ENCODE measurements around the gene PRR18. TPM values are rescaled to one million over a fixed set of nuclear protein-coding genes. Genes with fewer than 3 reads are reported as not detected.

The PRR18 gene
- total RNA-seq, 2 experiments from 2014 or later = not detected

DNA sequence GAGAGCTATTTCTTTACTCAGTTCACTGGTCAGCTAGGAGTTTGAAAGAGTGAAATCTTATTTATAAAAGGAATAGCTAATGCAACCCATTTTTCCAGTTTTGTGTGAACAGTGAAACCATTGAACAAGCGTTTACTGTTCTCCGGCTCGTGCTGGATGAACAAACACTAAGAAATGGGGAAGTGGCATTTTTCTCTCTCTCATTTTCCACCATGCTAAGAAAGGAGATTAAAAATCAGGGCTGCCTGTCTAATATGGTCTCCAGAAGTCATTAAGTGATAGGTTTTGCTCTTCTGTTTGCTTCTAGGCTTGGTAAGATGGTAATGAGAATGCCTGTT, 34.9 kb upstream of the PRR18 start:
- POLR2A ChIA-PET = interaction anchor here (0.9 to 1.1 kb wide), 3 partner anchors 10 to 47 kb away, joined by 3 to 5 read pairs (median 3); no protein-coding TSS in a partner anchor
- peaks cover 3% of the 10 kb centered on the region for H3K9me3 Mint-ChIP-seq
- DNase-seq = no peak
- H3K4me1 Mint-ChIP-seq = peaks cover 9% of the 10 kb centered on the region
- no peak overlapping the region for H3K27ac Mint-ChIP-seq
- H3K4me3 Mint-ChIP-seq = peak overlapping the region; percentile 89
- ATAC-seq (ENCODE audit: low read depth) = no peak
- peaks cover 24% of the 10 kb centered on the region for H3K27me3 Mint-ChIP-seq
- peaks cover 4% of the 10 kb centered on the region for H3K36me3 Mint-ChIP-seq

DNA sequence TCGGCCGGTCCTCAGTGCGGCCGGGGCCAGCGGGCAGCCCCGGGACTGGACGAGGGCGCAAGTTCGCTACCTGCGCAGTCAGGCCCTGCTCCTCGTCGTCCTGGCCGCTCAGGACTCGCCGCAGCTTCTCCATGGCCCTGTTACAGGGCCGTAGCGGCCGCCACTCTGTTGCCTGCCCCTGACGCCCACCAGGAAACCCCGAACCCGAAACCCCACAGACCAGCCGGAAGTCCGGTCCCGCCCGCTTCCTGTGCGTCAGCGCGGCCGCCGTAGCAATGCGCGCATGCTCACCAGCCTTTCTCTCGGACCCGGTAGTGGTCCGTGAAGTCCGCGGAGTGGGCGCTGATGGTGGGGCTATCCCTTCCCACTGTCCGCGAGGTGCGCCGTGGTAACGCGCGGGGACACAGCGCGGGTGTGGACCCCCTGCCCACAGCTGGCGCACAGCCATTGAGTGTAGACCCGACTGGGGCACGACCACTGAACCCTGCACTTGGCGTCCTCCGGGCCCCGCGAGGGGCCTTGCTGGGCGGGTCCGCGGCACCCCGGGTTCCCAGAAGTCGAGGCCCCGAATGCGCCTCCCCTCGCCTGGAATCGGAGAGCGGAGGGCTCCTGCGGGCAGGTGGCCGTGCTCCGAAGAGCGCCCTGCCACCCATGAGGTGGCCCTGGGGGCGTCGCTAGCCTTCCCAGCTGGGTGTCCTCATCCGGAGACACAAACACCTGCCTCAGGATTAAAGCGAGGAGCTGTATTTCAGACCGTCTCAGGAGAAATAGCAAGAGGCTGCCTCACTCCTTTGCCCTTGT, 34.4 kb upstream of the PRR18 start, which contains the start of gene SFT2D1:
TSS of gene SFT2D1 (minus strand) at position 197 of the 801 bp plus-strand sequence. CDS start at position 133, 64 bp downstream.
- ATAC-seq (ENCODE audit: low read depth) = peak; percentile 78
- Mint-ChIP-seq H3K36me3 (peaks cover 1% of the 10 kb centered on the region), H3K27ac (peak within 1 kb of the TSS; percentile 83), H3K9me3 (no peaks in the 10 kb centered on the region), H3K27me3 (peaks cover 21% of the 10 kb centered on the region), H3K4me3 (peak within 1 kb of the TSS; percentile 89), H3K4me1 (peaks cover 9% of the 10 kb centered on the region)
- DNase-seq = peak; percentile 88
- POLR2A ChIA-PET = interaction anchor here (0.9 to 1.1 kb wide), 5 partner anchors 9 to 46 kb away, joined by 3 to 5 read pairs (median 3); no protein-coding TSS in a partner anchor

DNA sequence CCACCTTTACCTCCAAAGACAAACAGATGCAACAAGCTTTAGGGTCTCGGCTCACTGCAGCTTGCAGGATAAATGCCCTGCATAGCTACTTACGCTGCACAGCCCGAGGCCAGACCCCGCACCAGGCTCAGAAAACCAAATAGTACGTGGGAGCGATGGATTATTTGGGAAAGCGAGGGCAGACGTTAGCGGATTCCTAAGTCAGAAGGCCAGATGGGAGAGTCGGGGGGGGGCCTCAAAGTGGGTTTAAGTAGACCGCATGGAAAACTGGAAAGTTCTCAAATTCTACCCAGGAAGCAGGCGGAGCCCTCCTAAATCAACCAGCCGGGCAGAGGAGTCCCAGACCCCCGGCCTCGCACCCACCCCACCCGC, 33.8 kb upstream of the PRR18 start:
- Mint-ChIP-seq H3K9me3 (no peaks in the 10 kb centered on the region), H3K27ac (peak overlapping the region; percentile 83), H3K4me1 (peaks cover 9% of the 10 kb centered on the region), H3K27me3 (peaks cover 21% of the 10 kb centered on the region), H3K4me3 (peak overlapping the region; percentile 89), H3K36me3 (peaks cover 1% of the 10 kb centered on the region)
- peak; percentile 41 for DNase-seq
- peak; percentile 19 for ATAC-seq (ENCODE audit: low read depth)
- POLR2A ChIA-PET = interaction anchor here (0.9 to 1.0 kb wide), 2 partner anchors 9 to 39 kb away, joined by 3 read pairs; no protein-coding TSS in a partner anchor

DNA sequence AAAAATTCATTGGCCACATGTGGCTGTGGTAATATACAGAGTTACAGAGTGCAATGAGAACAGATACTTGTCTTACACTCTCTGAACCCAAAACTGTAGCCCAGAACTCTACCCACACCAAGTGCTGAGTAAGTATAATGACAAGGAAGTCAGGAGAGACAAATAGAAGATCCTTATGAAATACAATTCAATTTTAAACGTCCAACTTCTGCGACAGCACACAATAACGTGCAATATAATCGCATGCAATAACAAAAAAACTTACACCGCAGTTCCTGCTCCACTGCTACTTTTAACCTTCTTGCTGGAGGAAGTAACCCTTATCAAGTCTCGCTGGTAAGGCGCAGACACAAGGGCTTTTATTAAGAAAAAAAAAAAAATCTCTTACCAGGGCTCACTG, 33.3 kb upstream of the PRR18 start:
- Mint-ChIP-seq H3K36me3 (peaks cover 1% of the 10 kb centered on the region), H3K27me3 (peaks cover 21% of the 10 kb centered on the region), H3K9me3 (no peaks in the 10 kb centered on the region), H3K27ac (peak overlapping the region; percentile 83), H3K4me3 (peak overlapping the region; percentile 89), H3K4me1 (peaks cover 9% of the 10 kb centered on the region)
- no peak for DNase-seq
- peak; percentile 27 for ATAC-seq (ENCODE audit: low read depth)
- POLR2A ChIA-PET = interaction anchor here (0.7 to 1.0 kb wide), 4 partner anchors 8 to 581 kb away, joined by 3 to 5 read pairs (median 3); no protein-coding TSS in a partner anchor

- H3K4me3 Mint-ChIP-seq = no peak overlapping the region
These were observed 30.7 kb upstream of the PRR18 start for GRCh38 chr6:166338854-166339253.

GRCh38 chr6:166336847-166337246, 28.7 kb upstream of the PRR18 start:
- POLR2A ChIA-PET = no interaction called here
- H3K36me3 Mint-ChIP-seq = peaks cover 28% of the 10 kb centered on the region

More at GRCh38 chr6:166338854-166339253, 30.7 kb upstream of the PRR18 start:
- H3K9me3 Mint-ChIP-seq = no peaks in the 10 kb centered on the region
- ATAC-seq (ENCODE audit: low read depth) (no peak), DNase-seq (no peak)
- H3K27ac Mint-ChIP-seq = no peak overlapping the region
- peaks cover 3% of the 10 kb centered on the region for H3K27me3 Mint-ChIP-seq
- H3K4me1 Mint-ChIP-seq = peaks cover 19% of the 10 kb centered on the region
- H3K36me3 Mint-ChIP-seq = peaks cover 16% of the 10 kb centered on the region
- POLR2A ChIA-PET = no interaction called here

DNA sequence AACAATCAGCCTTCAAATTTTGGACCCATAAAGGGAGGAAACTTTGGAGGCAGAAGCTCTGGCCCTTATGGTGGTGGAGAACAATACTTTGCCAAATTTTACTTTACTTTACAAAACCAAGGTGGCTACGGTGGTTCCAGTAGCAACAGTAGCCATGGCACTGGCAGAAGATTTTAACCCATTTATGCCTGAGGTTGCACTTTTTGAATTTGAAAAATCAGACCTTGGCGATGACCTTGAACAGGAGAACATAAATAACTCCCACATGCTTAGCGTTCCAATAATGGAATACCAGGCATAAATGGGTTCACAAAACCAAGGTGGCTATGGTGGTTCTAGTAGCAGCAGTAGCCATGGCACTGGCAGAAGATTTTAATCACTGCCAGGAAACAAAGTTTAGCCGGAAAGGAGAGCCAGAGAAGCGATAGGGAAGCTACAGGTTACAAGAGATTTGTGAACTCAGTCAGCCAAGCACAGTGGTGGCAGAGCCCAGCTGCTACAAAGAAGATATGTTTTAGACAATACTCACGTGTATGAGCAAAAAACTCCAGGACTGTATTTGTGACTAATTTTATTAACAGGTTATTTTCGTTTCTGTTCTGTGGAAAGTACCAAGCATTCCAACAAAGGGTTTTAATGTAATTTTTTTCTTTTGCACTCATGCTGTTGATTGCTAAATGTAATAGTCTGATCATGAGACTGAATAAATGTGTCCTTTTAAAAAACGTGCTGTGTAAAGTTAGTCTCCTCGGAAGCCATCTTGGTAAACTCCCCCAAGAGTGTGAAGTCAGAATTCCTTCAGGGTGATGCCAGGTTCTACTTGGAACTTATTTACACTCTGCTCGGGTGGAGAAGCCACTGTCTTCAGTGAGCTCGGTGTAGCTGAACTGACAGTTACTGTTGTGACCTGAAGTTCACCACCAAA, 27.4 kb upstream of the PRR18 start:
- ATAC-seq (ENCODE audit: low read depth) (no peak), DNase-seq (no peak)
- Mint-ChIP-seq H3K36me3 (peaks cover 27% of the 10 kb centered on the region), H3K9me3 (no peaks in the 10 kb centered on the region), H3K27me3 (peaks cover 3% of the 10 kb centered on the region), H3K4me3 (no peak overlapping the region), H3K4me1 (peaks cover 30% of the 10 kb centered on the region), H3K27ac (no peak overlapping the region)
- POLR2A ChIA-PET = no interaction called here

More at GRCh38 chr6:166336847-166337246, 28.7 kb upstream of the PRR18 start:
- Mint-ChIP-seq H3K9me3 (no peaks in the 10 kb centered on the region), H3K27ac (no peak overlapping the region), H3K27me3 (peaks cover 3% of the 10 kb centered on the region), H3K4me3 (no peak overlapping the region), H3K4me1 (peaks cover 30% of the 10 kb centered on the region)
- DNase-seq (no peak), ATAC-seq (ENCODE audit: low read depth) (no peak)

GRCh38 chr6:166334878-166335277, 26.7 kb upstream of the PRR18 start:
- Mint-ChIP-seq H3K4me3 (no peak overlapping the region), H3K27me3 (peaks cover 3% of the 10 kb centered on the region), H3K9me3 (no peaks in the 10 kb centered on the region), H3K27ac (no peak overlapping the region), H3K4me1 (peaks cover 30% of the 10 kb centered on the region), H3K36me3 (peaks cover 27% of the 10 kb centered on the region)
- POLR2A ChIA-PET = no interaction called here
- ATAC-seq (ENCODE audit: low read depth) (no peak), DNase-seq (no peak)

GRCh38 chr6:166333172-166333995, 25.2 kb upstream of the PRR18 start:
- H3K27me3 Mint-ChIP-seq = peaks cover 3% of the 10 kb centered on the region
- POLR2A ChIA-PET = interaction anchor here (0.6 to 1.0 kb wide), 4 partner anchors 8 to 50 kb away, joined by 3 read pairs; no protein-coding TSS in a partner anchor
- H3K27ac Mint-ChIP-seq = peak overlapping the region; percentile 73
- H3K4me1 Mint-ChIP-seq = peaks cover 30% of the 10 kb centered on the region
- H3K9me3 Mint-ChIP-seq = no peaks in the 10 kb centered on the region
- no peak for DNase-seq
- ATAC-seq (ENCODE audit: low read depth) = peak; percentile 95
- H3K36me3 Mint-ChIP-seq = peaks cover 30% of the 10 kb centered on the region
- peak overlapping the region; percentile 54 for H3K4me3 Mint-ChIP-seq

DNA sequence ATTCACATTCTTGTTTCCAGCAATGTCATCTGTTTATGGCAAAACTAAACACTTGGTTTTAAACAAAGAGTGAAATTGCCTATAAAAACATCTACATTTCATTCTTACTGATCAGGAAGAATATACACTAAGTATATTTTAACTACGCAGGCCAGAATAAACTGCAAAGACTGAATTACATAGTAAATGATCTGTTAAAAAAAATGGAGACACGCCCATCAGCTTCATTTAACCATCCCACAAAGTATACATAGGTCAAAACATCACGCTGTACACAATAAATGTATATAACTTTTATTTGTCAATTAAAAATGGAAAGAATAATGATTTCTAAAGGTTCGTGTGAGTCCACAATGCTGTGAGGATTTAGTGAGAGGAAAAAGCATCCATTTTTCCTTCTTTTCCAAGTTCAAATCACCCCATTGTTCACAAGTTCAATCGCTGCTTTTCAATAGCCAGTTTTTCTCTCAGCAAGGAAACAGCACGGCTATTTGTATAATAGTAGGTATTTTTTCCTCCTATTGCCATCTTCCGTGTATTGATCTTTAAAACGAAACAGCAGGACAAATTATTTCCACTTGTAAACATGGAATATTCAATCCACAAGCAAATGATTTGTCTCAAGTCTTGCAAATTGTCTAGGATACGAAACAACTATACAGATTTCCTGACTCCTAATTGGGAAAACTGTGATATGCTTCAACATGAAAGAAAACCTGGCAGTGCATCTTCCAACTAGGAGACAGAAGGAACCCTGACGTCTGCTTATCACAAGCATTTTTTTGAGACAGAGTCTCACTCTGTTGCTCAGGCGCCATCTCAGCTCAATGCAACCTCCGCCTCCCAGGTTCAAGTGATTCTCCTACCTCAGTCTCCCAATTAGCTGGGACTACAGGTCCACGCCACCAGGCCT, 23.6 kb upstream of the PRR18 start:
- peaks cover 33% of the 10 kb centered on the region for H3K36me3 Mint-ChIP-seq
- H3K27ac Mint-ChIP-seq = no peak overlapping the region
- H3K4me3 Mint-ChIP-seq = no peak overlapping the region
- POLR2A ChIA-PET = no interaction called here
- peaks cover 3% of the 10 kb centered on the region for H3K27me3 Mint-ChIP-seq
- DNase-seq (no peak), ATAC-seq (ENCODE audit: low read depth) (no peak)
- no peaks in the 10 kb centered on the region for H3K9me3 Mint-ChIP-seq
- peaks cover 28% of the 10 kb centered on the region for H3K4me1 Mint-ChIP-seq

DNA sequence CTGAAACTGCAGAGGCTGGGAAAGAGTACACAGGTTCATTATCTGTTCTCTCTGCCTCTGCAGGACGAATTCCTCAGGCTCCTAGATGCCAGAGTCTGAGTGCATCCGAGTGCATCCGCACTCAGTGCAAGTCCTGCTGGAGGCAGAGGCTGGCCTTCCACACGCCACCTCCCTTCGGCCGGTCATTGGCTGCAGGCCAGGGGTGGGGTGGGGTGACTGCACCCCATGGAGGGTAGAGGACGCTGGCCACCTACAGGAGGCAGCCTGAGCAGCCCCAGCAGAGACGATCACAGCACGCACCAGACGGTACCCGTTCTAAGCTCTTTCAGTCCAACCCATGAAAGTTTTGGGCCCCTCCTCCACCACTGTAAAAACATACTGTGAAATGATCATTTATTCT, 22.4 kb upstream of the PRR18 start:
- POLR2A ChIA-PET = no interaction called here
- ATAC-seq (ENCODE audit: low read depth) = no peak

More for the DNA sequence above, 22.4 kb upstream of the PRR18 start:
- Mint-ChIP-seq H3K9me3 (no peaks in the 10 kb centered on the region), H3K27ac (no peak overlapping the region), H3K4me3 (no peak overlapping the region), H3K27me3 (peaks cover 3% of the 10 kb centered on the region), H3K36me3 (peaks cover 34% of the 10 kb centered on the region), H3K4me1 (peaks cover 29% of the 10 kb centered on the region)
- no peak for DNase-seq

Data from activated naive CD8-positive, alpha-beta T cell treated with anti-CD3 and anti-CD28 coated beads, Interleukin-2, amount 10 ng/mL, durations not matched to agents 7 days and 5 days (primary cell).